ENCODE measurements around the gene AGFG2. TPM values are rescaled to one million over a fixed set of nuclear protein-coding genes. Genes with fewer than 3 reads are reported as not detected.

Gene AGFG2
- total and polyA plus RNA-seq, 2 of the 13 experiments (the other 11 are each of a cell fraction or from before 2014, with no cell fraction given): 125 to 132 TPM

DNA sequence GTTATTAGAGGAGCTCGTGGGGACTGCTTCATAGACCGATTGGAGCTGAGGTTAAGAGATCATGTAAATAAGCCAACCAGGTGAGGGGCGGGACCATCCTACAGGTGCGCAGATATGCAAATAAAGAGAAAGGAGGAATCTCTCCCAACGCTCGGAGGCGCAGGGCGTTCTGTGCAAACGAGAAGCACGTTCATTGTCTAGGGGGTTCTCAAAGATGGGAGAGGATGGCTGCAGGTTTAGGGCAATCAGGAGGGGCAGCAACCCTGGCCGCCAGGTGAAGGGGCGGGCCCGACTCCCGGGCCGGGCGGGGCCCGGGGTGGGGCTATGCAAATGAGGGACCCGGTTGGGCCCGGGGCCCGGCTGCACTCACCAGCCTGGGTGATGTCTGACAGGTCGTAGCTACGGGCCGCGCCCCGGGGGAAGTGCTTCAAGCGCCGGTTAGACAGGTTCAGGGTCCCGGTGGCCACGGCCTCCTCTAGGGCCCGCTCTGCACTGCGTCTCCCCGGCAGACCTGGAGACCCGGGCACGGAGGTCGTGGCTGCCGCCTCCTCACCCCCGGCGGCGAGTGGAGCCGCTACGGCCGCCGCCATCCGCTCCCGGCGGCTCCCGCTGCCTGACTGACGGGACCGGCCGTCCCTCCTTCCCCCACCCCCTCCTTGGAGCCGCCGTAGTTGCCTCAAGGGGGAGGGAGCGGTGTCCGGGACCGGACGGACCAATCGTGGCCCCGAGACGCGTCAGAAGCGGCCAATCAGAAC lies 46.7 kb downstream of the AGFG2 start, which contains the start of gene LRCH4 (continued):
- peak; percentile 31; the same call in 1 of the 2 replicates for TF ChIP-seq ZNF605 (CRISPR knock-in tag; IDR thresholded peaks at IDR 0.05)
- TF ChIP-seq POLR2AphosphoS5 (IDR thresholded peaks at IDR 0.05; ENCODE audit: low read depth, low read length): peak; percentile 75
- TF ChIP-seq ZFYVE20 (CRISPR knock-in tag; IDR thresholded peaks at IDR 0.05; ENCODE audit: borderline replicate concordance, low read depth): 0 out of 2 replicates have a peak, but pooled peaks have one; percentile 27
- no peak for TF ChIP-seq ZFP36L1 (CRISPR knock-in tag; IDR thresholded peaks at IDR 0.05)
- TF ChIP-seq ATF4 (CRISPR knock-in tag; IDR thresholded peaks at IDR 0.05): no peak
- 0 out of 2 replicates have a peak, but pooled peaks have one; percentile 58 for TF ChIP-seq HOXD1 (CRISPR knock-in tag; IDR thresholded peaks at IDR 0.05)
- TF ChIP-seq ZNF329 (CRISPR knock-in tag; IDR thresholded peaks at IDR 0.05; ENCODE audit: low read depth): peak; percentile 9; the same call in 1 of the 2 replicates
- TF ChIP-seq MLX (CRISPR knock-in tag; IDR thresholded peaks at IDR 0.05): no peak
- TF ChIP-seq FOSL1 (CRISPR knock-in tag; IDR thresholded peaks at IDR 0.05; ENCODE audit: borderline replicate concordance): no peak
- no peak for TF ChIP-seq SMYD3 (CRISPR knock-in tag; IDR thresholded peaks at IDR 0.05)
- TF ChIP-seq KAT7 (CRISPR knock-in tag; IDR thresholded peaks at IDR 0.05; ENCODE audit: borderline replicate concordance): 0 out of 2 replicates have a peak, but pooled peaks have one; percentile 51
- TF ChIP-seq NONO (IDR thresholded peaks at IDR 0.05): no peak
- peak; percentile 97 for TF ChIP-seq NONO (CRISPR knock-in tag; conservative IDR thresholded peaks at IDR 0.05)
- no peak for TF ChIP-seq FOXA1 (IDR thresholded peaks at IDR 0.05)
- 0 out of 2 replicates have a peak, but pooled peaks have one; percentile 39 for TF ChIP-seq FOXA1 (CRISPR knock-in tag; IDR thresholded peaks at IDR 0.05)
- 0 out of 2 replicates have a peak, but pooled peaks have one; percentile 24 for TF ChIP-seq SIN3B (IDR thresholded peaks at IDR 0.05; ENCODE audit: low read length)
- TF ChIP-seq NFIC (IDR thresholded peaks at IDR 0.05; ENCODE audit: low read length): no peak
- TF ChIP-seq IKZF4 (CRISPR knock-in tag; IDR thresholded peaks at IDR 0.05; ENCODE audit: borderline replicate concordance, low read depth, not compliant biosample characterization): peak; percentile 53
- no peak for TF ChIP-seq FIP1L1 (IDR thresholded peaks at IDR 0.05; ENCODE audit: borderline replicate concordance, insufficient read depth, low read depth, low read length)
- TF ChIP-seq ZNF276 (CRISPR knock-in tag; IDR thresholded peaks at IDR 0.05; ENCODE audit: low read depth): no peak; the same call in 1 of the 2 replicates
- TF ChIP-seq HMGXB3 (CRISPR knock-in tag; IDR thresholded peaks at IDR 0.05; ENCODE audit: borderline replicate concordance): peak; percentile 86; the same call in 1 of the 2 replicates
- TF ChIP-seq ZNF883 (CRISPR knock-in tag; IDR thresholded peaks at IDR 0.05; ENCODE audit: not compliant biosample characterization): peak; percentile 67
